HG02973 (cell line): ENCODE data around the gene ALDOA.
"Not testable (repeated sequence)": the region's sequence is repeated elsewhere in the genome, so short reads cannot be mapped to it uniquely, and the experiment has no call there.

Experiments
- ATAC-seq: cut with Tn5 transposase; IDR thresholded peaks from one replicate; pipeline ENCODE4 v1.9.1; 2021; ENCODE audit warnings: moderate library complexity; ENCODE audit not compliant: unreplicated experiment

The ALDOA gene

DNA sequence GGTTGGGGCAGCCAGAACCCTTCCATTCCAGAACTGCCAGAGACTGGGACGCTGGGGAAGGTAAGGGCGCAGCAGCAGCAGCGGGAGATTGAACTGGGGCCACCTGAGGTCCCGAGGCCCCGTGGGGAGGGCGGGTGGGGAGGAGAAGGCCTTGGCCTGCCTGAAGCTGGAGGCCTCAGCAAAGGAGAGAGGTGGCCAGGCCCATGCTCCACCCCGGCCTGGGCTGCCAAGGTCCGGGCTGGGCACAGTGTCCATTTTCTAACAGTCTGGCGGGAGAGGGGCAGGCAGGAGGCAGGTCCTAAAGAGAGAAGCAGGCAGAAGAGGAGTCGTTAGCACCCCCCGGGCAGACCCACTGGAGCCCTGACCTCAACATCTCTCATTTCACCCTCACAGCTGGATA is 48.9 kb downstream of the ALDOA start:
- ATAC-seq = no peak

DNA sequence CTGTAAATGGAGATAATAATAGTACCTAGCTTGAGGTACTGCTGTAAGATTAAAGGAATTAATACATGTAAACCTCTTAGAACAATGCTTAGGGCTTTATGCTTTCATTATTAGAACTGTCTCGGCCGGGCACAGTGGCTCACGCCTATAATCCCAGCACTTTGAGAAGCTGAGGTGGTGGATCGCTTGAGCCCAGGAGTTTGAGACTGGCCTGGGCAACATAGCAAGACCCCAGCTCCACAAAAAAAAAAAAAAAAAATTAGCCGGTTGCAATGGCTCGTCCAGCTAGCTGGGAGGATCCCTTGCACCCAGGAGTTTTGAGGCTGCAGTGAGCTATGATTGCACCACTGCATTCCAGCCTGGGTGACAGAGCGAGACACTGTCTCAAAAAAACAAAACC is 49.3 kb downstream of the ALDOA start:
- ATAC-seq = not testable (repeated sequence)

DNA sequence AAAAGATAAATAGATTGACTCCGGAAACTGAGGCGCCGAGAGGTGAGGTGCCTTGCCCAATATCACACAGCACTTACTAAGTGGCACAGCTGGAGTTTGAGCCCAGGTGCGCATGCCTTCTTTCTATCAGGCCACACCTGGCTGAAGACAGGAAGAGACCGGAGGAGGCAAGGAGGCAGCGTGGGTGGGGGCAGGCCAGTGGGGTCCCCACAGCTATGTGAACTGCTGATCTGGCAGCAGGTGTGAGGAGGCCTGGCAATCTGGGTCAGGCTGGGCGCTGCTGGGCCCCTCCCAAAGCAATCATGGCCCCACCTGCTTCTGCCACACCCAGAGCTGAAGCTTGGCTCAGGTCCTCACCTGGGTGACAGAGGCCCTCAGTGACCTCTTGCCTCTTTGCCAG is 49.7 kb downstream of the ALDOA start:
- no peak for ATAC-seq

DNA sequence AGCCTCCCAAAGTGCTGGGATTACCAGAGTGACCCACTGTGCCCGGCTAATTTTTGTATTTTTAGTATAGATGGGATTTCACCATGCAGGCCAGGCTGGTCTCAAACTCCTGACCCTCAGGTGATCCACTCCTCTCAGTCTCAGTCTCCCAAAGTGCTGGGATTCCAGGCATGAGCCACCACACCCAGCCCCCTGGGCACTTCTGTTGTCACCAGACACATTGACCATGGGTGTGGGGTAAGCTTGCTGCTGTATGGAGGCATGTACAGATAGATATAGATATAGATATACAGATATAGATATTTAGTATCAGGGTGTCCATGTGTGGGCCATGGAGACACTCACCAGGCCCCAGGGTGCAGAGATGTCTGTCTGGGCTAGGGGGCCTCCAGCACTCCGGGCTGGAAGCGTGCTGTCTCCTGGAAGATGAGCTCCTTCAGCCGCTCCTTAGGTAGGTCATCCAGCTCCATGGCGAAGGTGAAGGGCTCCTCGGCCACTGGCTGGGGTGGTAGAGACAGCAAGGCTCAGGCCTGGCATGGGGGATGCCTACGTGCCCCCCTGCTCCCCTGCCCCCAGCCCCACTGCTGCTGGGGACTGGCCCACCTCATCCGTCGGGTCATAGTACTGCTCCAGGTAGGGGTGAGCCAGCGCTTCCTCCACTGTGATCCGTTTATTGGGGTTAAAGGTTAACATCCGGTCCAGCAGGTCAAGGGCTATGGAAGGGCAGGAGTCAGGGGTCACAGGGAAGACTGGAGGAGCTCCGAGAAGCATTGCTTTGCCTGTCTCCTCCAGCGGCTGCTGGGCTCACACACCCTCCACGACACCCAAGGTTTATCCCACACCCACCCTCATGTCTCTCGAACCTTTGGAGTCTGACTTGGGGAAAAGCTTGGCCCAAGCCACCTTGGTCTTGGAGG is 51.0 kb downstream of the ALDOA start:
- no peak for ATAC-seq

DNA sequence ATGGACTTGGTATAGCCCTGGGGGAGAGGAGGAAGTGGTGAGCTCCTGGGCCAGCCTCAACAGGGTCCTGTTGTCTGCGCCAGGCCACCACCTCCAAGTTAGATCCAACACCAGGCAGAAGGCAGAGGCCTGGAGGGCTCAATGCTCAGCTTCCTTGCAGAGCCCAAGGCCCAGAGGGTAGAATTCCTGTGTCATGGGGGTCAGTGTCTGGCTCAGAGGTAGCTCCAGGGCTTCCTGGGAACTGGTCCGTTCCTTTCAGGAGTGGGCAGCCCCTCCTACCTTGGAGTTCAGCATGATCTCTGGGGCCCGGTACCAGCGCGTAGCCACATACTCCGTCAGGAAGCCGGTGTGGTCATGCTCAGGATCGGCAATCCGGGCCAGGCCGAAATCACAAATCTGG is 52.2 kb downstream of the ALDOA start:
- no peak for ATAC-seq

DNA sequence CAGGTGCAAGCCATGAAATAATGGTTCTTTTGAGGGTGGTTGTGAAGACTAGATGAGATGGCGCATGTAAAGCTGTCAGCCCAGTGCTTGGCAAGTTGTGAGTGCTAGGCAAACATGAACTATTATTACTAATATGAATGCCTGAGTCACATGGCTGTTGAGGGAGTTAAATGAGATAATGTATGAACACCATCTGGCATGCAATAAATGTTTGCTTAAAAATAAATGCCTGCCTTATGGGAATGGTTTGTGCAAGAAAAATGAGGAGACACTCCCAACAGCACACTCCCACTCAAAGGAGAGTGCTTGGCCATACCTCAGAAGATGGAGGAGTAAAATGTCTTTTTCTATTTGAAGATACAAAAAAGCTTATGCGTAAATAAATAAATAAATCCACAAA is 53.9 kb downstream of the ALDOA start:
- no peak for ATAC-seq
